NCI-H82 treated with DMSO at 0.1 percent for 48 hours (cell line): Measurements from ENCODE around the gene FRRS1L.
A peak's percentile ranks its signal among the peaks of the same experiment; 100 is the strongest.

Source experiments
- DNase-seq: peaks from one replicate; lab custom pipeline; 2025; ENCODE audit not compliant: unreplicated experiment; lab: John Stamatoyannopoulos, UW

Gene FRRS1L, protein sequence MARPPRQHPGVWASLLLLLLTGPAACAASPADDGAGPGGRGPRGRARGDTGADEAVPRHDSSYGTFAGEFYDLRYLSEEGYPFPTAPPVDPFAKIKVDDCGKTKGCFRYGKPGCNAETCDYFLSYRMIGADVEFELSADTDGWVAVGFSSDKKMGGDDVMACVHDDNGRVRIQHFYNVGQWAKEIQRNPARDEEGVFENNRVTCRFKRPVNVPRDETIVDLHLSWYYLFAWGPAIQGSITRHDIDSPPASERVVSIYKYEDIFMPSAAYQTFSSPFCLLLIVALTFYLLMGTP

GRCh38 chr9:109166771-109167601 is at the start of gene FRRS1L:
FRRS1L (minus strand) TSS chr9:109167249; CDS start chr9:109167138, 111 bp downstream.
- no peak for DNase-seq

- no peak for DNase-seq
These were observed 47.4 kb upstream of the FRRS1L start for GRCh38 chr9:109214414-109214813.

DNA sequence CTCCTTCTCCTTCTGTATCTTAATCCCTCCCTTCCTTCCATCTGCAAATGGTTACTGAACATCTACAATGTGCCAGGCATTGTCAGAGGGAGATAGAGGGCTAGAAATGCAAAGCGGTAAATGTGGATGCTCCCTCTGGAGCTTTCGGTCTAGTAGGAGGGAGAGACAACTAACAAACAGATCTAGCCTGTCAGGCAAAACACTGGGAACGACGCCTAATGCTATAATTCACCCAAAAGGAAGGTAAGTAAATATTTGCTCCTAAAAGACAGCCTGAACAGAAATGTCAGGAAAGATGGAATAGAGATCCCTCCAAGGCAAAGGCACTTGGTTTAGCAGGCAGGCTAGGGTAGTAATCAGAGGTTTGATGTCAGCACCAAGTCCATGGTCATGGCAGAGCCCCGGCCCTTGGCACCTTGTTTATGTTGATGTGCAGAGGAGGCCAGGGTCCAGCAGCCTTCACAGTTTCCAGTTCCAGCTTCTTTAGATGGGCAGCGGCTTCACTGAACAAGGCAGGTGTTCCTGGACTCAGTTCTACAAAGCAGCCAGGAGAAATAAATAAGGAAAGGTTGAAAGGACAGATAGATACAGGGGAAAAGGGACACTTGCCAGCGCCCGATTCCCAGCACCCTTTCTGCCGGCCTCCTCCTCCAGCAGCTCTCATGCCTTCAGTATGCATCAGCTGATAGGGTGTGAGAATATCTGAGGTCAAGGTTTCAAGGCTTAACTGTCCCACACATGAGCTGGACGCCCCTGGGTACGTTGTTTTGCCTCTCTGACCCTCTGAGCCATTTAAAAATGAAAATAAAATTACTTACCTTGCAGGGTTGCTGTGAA is 46.5 kb upstream of the FRRS1L start:
- DNase-seq = no peak

GRCh38 chr9:109212768-109213167 is 45.7 kb upstream of the FRRS1L start:
- DNase-seq = no peak

DNA sequence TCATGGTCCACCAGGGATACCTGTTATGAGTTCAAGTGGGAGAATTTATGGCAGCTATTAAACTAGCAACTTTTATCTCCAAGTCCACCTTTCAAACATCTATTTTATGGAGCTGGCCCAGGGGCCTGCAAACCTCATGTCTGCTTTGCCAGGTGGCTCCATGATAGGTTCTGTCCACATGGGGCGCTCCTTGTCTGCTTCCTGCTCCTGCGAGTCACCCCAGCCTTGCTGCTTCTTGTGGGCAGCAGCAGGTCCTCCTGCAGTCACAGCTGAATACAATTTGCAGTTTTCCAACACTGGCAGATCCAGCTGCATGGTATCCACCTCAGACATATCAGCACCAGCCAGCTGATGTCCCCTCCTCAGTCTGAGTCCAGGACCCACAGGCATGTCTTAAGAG is 39.6 kb upstream of the FRRS1L start:
- DNase-seq = no peak

- DNase-seq = peak; percentile 56
These were observed 38.5 kb upstream of the FRRS1L start for GRCh38 chr9:109205526-109205925.

- DNase-seq = no peak
These were observed 36.8 kb upstream of the FRRS1L start for GRCh38 chr9:109203761-109204360.

DNA sequence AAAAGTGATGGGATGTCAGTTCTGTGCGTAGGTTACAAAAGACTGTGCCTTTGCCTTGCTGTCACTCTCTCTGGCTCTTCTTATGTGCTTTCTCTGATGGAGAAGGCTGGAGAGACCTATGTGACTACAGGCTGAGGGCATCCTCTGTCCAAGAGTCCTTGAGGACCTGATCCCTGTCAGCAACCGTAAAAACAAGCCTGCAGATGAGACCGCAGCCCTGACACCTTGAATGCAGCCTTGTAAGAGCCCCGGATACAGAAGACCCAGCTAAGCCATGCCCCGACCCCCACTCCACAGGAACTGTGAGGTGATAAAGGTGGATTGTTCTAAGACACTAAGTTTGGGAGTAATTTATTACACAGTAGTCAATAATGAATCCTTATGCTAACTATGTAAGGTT is 32.6 kb upstream of the FRRS1L start:
- no peak for DNase-seq

- DNase-seq = no peak
These were observed 31.8 kb upstream of the FRRS1L start for GRCh38 chr9:109198736-109199382.

GRCh38 chr9:109193974-109194556 is 27.0 kb upstream of the FRRS1L start:
- DNase-seq = peak; percentile 7

DNA sequence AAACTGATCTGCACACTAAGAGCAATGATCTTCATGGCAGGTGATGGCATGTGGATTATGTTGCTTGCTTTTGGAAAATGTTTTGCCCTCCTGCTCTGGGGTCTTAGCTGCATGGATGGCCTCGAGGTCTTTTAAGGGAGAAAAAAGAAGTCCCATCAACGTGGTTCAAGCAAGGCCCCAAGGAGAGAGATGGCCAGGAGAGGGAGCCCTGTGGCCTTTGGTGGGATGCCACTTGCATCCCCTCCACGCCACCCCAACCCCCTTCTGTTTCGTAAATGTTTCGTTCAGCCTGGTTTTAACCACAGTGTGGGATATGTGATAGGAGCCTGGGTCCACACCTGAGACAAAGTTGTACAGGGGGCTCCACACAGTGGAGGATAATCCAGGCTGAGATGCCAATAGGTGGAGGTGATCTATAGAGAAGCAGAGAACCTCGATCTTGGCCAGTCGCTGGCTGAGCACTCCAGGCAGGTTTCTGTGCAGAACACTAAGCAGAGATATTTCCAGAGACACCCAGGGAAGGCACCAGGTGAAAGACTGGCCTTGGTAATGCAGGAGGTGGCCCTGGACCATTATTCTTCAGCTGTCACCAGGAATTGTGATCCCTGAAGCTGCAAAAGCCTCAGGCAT is 25.8 kb upstream of the FRRS1L start:
- no peak for DNase-seq

- DNase-seq = no peak
These were observed 24.7 kb upstream of the FRRS1L start for GRCh38 chr9:109191746-109192145.

GRCh38 chr9:109190151-109190550 is 23.1 kb upstream of the FRRS1L start:
- DNase-seq = no peak

GRCh38 chr9:109186857-109187520 is 19.9 kb upstream of the FRRS1L start:
- no peak for DNase-seq

GRCh38 chr9:109182940-109183798 is 16.1 kb upstream of the FRRS1L start:
- DNase-seq = peak; percentile 23

DNA sequence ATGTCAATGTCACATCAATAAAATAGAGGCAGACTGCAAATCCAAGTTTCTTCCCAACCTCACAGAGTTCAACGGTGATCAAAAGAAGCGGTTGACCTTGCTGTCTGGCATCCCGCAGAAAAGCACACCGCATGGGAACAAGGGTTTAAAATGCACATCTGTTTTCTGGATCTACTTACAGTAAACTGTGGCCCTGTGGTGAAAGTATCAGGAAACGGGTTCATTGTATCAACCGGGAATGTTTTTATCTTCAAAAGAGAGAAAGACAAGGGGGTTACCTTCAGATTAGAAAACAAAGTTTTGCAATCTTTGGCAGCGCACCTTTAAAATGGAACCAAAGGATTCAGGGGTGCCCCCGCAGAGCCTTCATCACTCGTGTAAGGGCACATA is 15.5 kb upstream of the FRRS1L start:
- DNase-seq = no peak

DNA sequence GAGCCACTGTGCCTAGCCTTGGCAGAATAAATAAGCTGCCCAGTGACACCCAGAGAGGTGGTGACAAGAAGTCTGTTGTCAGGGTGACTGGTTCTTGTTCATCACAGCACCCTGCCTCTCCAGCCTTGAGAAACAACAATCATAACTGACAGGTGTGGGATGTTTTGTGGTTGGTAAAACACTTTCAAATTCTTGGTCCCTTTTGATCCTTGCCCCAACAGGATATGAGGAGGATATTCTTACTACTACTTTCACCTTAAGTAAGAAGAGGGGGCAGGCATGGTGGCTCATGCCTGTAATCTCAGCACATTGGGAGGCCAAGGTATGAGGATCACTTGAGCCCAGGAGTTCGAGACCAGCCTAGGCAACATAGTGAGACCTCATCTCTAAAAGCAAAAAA is 14.2 kb upstream of the FRRS1L start:
- DNase-seq = no peak

GRCh38 chr9:109179801-109180523 is 12.9 kb upstream of the FRRS1L start:
- DNase-seq = no peak
